Stimulated activated CD4-positive, alpha-beta T cell treated with anti-CD3 and anti-CD28 coated beads, Interleukin-1b, Interleukin-23, amount 100 ng/mL, for 1 hour (primary cell): ENCODE measurements around the gene RBM20.
"Not testable (repeated sequence)": the region's sequence is repeated elsewhere in the genome, so short reads cannot be mapped to it uniquely, and the experiment has no call there.

Source experiments
- DNase-seq, 2 donors: peaks; one replicate each; pipeline ENCODE4 v3.0.0-alpha.2; 2020; ENCODE audit warnings: low read depth in 2 of 2

Gene RBM20

DNA sequence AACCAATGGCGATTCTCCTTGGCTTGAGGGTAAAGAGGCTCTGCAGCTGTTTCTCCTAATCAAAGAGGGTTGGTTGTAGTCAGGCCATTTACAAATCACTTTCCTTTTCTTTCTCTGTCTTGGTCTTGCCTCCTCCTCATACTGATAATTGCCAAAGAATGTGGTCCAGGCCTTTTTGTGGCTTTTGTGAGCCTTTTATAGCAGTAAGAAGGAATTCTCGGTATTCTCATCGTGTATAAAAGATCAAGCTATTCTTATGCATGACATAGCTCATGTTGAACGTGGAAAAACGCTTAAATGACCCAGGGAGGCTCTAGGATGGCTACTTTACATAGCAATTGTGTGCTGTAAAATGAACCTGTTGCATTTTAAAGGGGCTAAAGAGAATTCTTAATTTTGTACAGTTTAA lies 62.6 kb downstream of the RBM20 start:
- DNase-seq, result no peak

GRCh38 chr10:110708776-110709443 lies 64.8 kb downstream of the RBM20 start:
- DNase-seq, result no peak

DNA sequence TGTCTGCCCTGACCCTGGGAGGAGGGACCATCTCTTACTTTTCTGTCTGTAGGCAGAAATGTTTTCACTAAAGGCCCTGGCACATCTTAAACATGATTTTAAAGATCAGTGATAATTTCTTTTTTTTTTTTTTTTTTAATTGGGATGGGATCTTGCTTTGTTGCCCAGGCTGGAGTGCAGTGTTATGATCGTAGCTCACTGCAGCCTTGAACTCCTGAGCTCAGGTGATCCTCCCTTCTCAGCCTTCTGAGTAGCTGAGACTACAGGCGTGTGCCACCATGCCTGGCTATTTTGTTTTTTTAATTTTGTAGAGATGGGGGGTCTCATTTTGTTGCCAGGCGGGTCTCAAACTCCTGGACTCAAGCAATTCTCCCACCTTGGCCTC lies 65.3 kb downstream of the RBM20 start:
- no peak for DNase-seq

GRCh38 chr10:110709964-110710587 lies 65.9 kb downstream of the RBM20 start:
- no peak for DNase-seq

DNA sequence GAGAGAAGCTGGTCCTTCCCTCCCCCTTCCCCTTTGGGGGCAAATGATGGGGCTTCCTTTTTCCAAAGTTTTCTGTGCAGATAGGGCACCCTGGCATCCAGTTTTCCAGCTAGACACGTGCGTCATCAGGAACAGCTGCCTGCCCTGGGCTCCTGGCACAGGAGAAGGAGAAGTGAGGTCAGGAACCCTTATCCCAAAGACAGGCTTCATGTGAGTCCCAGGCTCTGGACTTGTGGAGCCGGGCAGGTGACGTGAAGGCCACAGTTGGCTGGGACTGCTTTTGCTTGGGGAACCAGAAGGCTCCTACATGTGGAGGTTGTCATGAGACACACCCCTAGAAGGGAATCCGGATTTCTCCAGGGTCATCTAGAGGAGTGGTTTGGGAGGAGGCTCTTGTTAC lies 66.5 kb downstream of the RBM20 start:
- DNase-seq, result no peak

GRCh38 chr10:110711382-110711781 lies 67.2 kb downstream of the RBM20 start:
- no peak for DNase-seq

DNA sequence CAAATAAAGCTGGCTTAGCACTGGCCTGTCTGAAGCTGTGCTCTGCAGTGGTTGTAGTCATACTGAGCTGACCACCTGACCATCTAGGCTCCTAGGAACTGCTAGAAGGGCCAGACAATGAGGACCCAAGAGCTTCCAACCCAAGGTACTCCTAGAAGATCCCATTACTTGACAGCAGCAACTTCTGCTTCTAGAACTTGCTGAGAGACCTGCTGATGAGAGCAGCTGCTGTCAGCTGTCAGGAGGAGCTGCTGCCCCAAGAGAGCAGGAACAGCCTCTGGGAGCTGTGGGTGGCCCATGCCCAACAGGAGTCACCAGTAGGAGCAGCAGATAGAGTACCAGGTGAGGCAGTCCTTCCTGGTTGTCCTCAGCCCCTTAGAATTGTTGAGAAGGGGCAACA lies 70.2 kb downstream of the RBM20 start:
- no peak for DNase-seq

GRCh38 chr10:110717781-110718589 lies 73.8 kb downstream of the RBM20 start:
- no peak for DNase-seq

DNA sequence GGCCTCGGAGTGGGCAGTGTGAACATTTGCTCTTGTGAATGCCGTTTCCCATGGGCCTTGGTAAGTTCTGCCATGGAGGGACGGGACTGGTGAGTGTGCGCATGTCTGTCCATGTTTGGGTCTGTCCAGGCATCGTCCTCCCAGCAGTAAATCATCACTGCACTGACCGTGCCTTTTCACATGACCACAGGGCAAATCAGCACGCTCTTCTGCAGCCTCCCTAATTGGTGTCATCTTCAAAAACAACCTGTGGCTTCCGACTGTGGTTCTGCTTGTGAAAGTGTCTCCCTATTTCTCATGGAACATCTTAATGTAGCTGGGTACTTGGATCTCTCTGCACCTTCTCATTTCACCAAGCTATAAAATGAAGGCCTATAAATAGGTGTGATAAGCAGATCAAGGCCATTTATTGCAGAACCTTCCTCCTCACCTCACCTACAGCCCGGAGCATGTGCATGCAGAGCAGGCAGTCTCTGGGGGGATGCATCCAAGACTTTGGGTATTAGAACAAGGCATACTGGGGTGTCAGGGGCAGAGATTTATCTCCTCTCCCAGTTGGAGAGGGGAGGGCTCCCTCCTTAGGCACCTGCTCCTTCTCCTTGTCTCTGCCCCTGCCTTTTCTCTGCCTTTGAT lies 77.4 kb downstream of the RBM20 start:
- DNase-seq, result no peak

- DNase-seq, result no peak
Observed at GRCh38 chr10:110723224-110723891, 79.2 kb downstream of the RBM20 start.

- DNase-seq, result no peak
Observed at GRCh38 chr10:110724116-110724921, 80.2 kb downstream of the RBM20 start.

DNA sequence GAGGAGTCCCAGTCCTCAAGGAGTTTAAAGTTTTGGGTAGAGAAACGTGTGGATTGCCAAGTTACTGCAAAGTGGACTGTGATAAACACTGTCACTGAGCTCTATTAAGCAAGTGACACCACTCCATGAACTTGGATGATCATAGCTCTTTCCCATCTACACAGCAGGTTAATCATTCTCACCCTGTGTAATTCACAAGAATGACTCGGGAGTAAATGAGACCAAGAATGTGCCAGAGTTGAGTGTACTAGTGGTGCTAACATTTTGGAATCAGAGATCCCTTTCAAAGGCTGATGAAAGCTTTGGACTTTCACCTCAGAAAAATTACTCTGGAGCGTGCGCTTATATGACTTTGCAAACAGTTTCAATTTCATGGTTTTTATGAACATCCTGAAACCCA lies 80.8 kb downstream of the RBM20 start:
- no peak for DNase-seq

- no peak for DNase-seq
Observed at GRCh38 chr10:110725801-110726630, 81.9 kb downstream of the RBM20 start.

GRCh38 chr10:110727785-110728184 lies 83.6 kb downstream of the RBM20 start:
- not testable (repeated sequence) for DNase-seq

DNA sequence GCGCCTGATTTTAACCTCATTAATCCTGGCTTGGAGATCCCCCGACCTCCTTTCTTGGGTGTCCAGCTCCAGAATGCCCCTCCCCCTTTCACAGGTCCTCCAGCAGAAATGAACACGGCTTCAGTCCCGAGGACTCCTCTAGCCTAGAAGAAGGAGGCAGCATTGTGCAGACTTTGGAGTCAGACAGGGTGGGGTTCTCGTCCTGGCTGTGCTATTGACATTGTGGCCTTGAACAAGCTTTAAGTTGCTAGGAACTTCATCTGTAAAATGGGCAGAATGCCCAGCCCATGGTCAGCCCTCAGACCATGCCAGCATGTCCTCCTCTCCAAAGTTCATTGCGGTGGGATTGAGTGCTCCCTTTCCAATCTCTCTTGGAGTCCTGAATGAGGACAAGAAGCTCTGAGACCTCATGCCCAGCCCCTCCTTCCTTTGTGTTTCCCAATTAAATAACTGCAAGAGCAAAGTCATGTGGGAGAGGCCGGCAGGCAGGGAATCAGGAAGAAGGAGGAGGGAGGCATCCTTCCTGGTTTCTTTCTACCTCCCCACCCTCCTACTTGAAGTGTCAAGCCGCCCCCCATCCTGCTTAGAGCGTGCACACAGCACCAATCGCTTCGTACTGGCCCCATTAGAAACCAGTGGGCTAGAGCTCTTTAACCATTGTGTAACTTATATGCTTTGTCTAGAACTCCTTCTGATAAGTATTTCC lies 86.4 kb downstream of the RBM20 start:
- DNase-seq, result no peak

DNA sequence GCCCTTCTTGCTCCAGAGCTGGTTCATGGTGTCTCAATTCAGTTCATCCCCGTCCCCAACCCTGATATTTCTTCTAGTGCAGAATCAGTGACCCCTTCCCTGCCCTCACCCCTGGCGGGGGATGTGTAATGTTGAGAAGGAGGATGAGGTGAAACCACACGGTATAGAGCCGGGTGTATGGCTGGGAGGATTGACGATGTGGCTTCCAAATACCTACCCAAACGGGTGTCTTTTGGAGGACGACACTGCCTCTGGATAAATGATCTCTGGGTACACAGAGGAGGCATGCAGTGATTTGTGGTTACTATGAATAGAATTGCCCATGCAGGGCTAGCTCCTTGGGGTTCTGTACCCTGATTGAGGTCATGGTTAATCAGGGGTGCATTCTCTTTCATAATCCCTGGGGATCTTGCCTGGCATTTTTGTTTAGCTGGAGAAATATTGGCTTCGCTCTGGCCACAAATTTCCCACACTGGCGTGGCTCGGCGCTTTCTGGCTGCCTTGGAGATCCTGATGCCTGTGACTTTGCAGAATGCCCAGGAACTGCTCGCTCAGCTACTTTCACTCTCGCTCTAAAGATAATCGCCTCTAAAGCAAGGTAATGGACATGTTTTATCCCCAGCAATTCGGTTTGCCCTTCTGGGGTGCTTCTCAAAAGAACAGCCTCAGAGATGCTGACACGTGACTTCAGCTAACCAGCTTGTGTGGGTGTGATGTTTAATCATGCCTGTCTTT lies 89.2 kb downstream of the RBM20 start:
- no peak for DNase-seq

DNA sequence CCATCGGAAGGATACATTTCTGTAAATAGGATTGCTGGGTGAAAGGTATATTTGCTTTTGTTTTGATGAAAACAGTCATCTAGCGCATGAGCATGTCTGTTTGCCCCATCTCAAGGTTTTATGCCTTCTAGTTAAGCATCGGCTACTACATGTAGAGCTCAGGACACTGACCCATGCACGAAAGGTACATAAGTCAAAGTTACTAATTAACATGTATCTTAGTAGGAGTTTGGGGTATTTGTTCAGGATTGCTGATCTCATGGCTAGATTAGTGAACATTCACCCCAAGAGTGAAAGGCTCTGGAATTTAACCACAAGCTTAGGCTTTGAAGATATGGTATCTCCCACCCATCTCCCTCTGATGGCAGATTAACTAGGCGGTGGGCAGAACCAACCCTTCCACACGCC lies 91.5 kb downstream of the RBM20 start:
- DNase-seq, result no peak

- DNase-seq, result no peak
Observed at GRCh38 chr10:110737886-110738634, 93.9 kb downstream of the RBM20 start.
